Psoas muscle (tissue), 8 donors: ENCODE results near the gene NDUFS8. TPM values are rescaled to one million over a fixed set of nuclear protein-coding genes. Genes with fewer than 3 reads are reported as not detected.

ENCODE experiments used
- ATAC-seq, 4 donors: fragments of 200-7000 bp; cut with Tn5 transposase; one replicate each; pipeline ENCODE4 v1.9.1; 2020; ENCODE audit warnings: moderate library complexity in 3 of 4, mild to moderate bottlenecking in 2 of 4
- DNase-seq, 2 donors: peaks; one replicate each; pipeline ENCODE4 v3.0.0-alpha.2; 2020
- H3K27ac ChIP-seq: fragments of 200-600 bp; one replicate; pipeline ENCODE4 v1.8.0; 2022
- H3K27me3 ChIP-seq, 3 donors: fragments of 200-600 bp in 1 of 3; one replicate each; pipeline versions ENCODE4 v1.6.1 to v1.8.0; 2013 to 2022; ENCODE audit warnings: low read length in 2 of 3, mild to moderate bottlenecking in 2 of 3, moderate library complexity in 1 of 3; ENCODE audit not compliant: insufficient read depth in 3 of 3
- H3K36me3 ChIP-seq, 2 donors: fragments of 200-600 bp in 1 of 2; one replicate each; pipeline versions ENCODE4 v1.6.1 to v1.8.0; 2013 to 2022; ENCODE audit warnings: low read depth in 1 of 2, mild to moderate bottlenecking in 1 of 2, moderate library complexity in 1 of 2; ENCODE audit not compliant: insufficient read depth in 1 of 2
- H3K4me1 ChIP-seq: fragments of 200-600 bp; one replicate; pipeline ENCODE4 v1.8.0; 2022
- H3K4me3 ChIP-seq: fragments of 200-600 bp; one replicate; pipeline ENCODE4 v1.8.0; 2022; ENCODE audit warnings: mild to moderate bottlenecking
- H3K9me3 ChIP-seq: fragments of 200-600 bp; one replicate; pipeline ENCODE4 v1.8.0; 2022
- CTCF ChIP-seq: fragments of 200-600 bp; IDR thresholded peaks from one replicate; pipeline ENCODE4 v1.8.0; 2022; ENCODE audit warnings: antibody characterized with exemption
- WGBS, 3 donors: extraction: QIAGEN DNeasy Blood & Tissue Kit; methylation state at CpG; one replicate each; pipeline versions ENCODE4 v1.1.6 to v1.1.7; 2013; 5-methylcytosine and 5-hydroxymethylcytosine counted together
- intact Hi-C, 2 donors: fragments of 100-400 bp; cut with DNase I; formaldehyde crosslinking; loops; one replicate each; pipeline versions ENCODE4 v1.11.0 to v1.14.2; 2022
- polyA plus RNA-seq, 3 donors: library from polyadenylated mRNA; stranded (reverse); fragments of 200-250 nt; gene quantifications; one replicate each; pipeline ENCODE4 v1.2.3, GENCODE V29; 2013
- total RNA-seq, 4 donors: library from RNA; stranded (reverse); fragmentation: NEBNext Ultra II Directional in 2 of 4; extraction: Animal tissue kit (Norgen Biotek cat#: 25700) in 2 of 4; gene quantifications; one replicate each; pipeline versions ENCODE4 v1.2.1 to v1.2.4, GENCODE V29; 2021 to 2023
- donor health status: healthy with polysubstance abuse.
- donor health status: DM: no; HTN: no; CAD: no; lungs with moderate emphysema.
- donor health status: Bipolar disorder and iron deficiency.
- donor health status: healthy.
- donor health status: DM: yes; HTN: yes; CAD: no.
- donor health status: DM: no; HTN: no; CAD: no.
- donor health status: DM: no; HTN: no; CAD: no.
- donor health status: DM: yes; HTN: yes; CAD: no.

The NDUFS8 gene
- total and polyA plus RNA-seq, 7 donors = 193 to 390 (median 257) TPM

GRCh38 chr11:68031144-68031464, 623 bp downstream of the NDUFS8 start:
- 9 to 12% (median 10%) methylated on average over 10 of the region's 10 CpGs for WGBS, 3 donors
- TF ChIP-seq CTCF = no peak
- Histone ChIP-seq H3K27me3 (no peaks in the 10 kb centered on the region), H3K36me3 (peaks cover 0 to 34% of the 10 kb centered on the region in 2 donors), H3K4me1 (peaks cover 23% of the 10 kb centered on the region), H3K9me3 (no peaks in the 10 kb centered on the region), H3K4me3 (peak overlapping the region; percentile 86), H3K27ac (peak overlapping the region; percentile 89)
- DNase-seq (no peak), ATAC-seq (peak in 2 of 4 donors; percentile 20 to 30)
- intact Hi-C loops = loop anchor here in 1 of 2 donors (5.0 kb wide), 1 partner anchor 96 kb away; no protein-coding TSS in a partner anchor

- TF ChIP-seq CTCF = no peak
- ATAC-seq (no peak), DNase-seq (no peak)
- Histone ChIP-seq H3K4me3 (peak overlapping the region; percentile 86), H3K9me3 (no peaks in the 10 kb centered on the region), H3K36me3 (peaks cover 0 to 40% of the 10 kb centered on the region in 2 donors), H3K27me3 (no peaks in the 10 kb centered on the region), H3K27ac (peak overlapping the region; percentile 89), H3K4me1 (peaks cover 23% of the 10 kb centered on the region)
- WGBS, 3 donors = 73 to 81% (median 74%) methylated on average over 8 to 9 of the region's 9 CpGs
- intact Hi-C loops = loop anchor here in 1 of 2 donors (5.0 kb wide), 1 partner anchor 95 kb away; no protein-coding TSS in a partner anchor
Observed at GRCh38 chr11:68032003-68032402, 1.5 kb downstream of the NDUFS8 start.

GRCh38 chr11:68032997-68033707, 2.7 kb downstream of the NDUFS8 start:
- DNase-seq = peak in 1 of 2 donors; percentile 14
- Histone ChIP-seq H3K36me3 (peaks cover 0 to 40% of the 10 kb centered on the region in 2 donors), H3K4me1 (peaks cover 35% of the 10 kb centered on the region), H3K27ac (peak overlapping the region; percentile 66), H3K27me3 (no peaks in the 10 kb centered on the region), H3K4me3 (no peak overlapping the region), H3K9me3 (no peaks in the 10 kb centered on the region)
- WGBS, 3 donors = 77 to 87% (median 79%) methylated on average over 25 to 29 of the region's 29 CpGs
- intact Hi-C loops = loop anchor here in 1 of 2 donors (5.0 kb wide), 1 partner anchor 94 kb away; no protein-coding TSS in a partner anchor
- TF ChIP-seq CTCF = no peak
- ATAC-seq = no peak

GRCh38 chr11:68033708-68034045, 3.2 kb downstream of the NDUFS8 start:
- intact Hi-C loops = loop anchor here in 1 of 2 donors (5.0 kb wide), 1 partner anchor 94 kb away; no protein-coding TSS in a partner anchor
- H3K27ac ChIP-seq = peak overlapping the region; percentile 66
- peaks cover 0 to 40% of the 10 kb centered on the region in 2 donors for H3K36me3 ChIP-seq
- peak; percentile 58 to 80 for DNase-seq
- no peak for TF ChIP-seq CTCF
- H3K4me3 ChIP-seq = no peak overlapping the region
- peak; percentile 1 to 46 (median 24) for ATAC-seq
- H3K4me1 ChIP-seq = peaks cover 40% of the 10 kb centered on the region
- no peaks in the 10 kb centered on the region for H3K27me3 ChIP-seq
- 32 to 47% (median 35%) methylated on average over 12 of the region's 12 CpGs for WGBS, 3 donors
- no peaks in the 10 kb centered on the region for H3K9me3 ChIP-seq
